CD4-positive, alpha-beta T cell treated with Interleukin-21 for 1 hour (primary cell): ENCODE results near the gene SRD5A3.
A peak's percentile ranks its signal among the peaks of the same experiment; 100 is the strongest.

ENCODE experiments used
- DNase-seq: peaks from one replicate; pipeline ENCODE4 v3.0.0-alpha.2; 2020

Gene SRD5A3

DNA sequence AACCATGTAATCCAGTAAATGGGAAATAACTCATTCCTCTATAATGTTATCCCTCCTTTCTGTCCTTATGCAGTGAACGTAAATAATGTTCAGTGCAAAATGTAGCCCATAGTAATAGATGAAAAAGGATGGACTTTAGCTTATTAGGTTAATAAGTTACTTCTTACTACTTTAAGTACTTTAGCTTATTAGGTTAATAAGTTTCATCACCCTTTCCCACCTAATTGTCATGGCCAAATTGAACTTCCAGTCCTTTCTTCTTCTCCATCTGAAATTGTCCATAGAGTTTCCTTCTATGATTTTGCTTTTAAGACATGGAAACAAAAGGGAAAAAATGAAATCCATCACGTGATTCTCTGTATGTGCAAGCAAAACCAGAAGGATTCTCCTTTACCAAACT lies 34.5 kb downstream of the SRD5A3 start:
- DNase-seq: no peak

DNA sequence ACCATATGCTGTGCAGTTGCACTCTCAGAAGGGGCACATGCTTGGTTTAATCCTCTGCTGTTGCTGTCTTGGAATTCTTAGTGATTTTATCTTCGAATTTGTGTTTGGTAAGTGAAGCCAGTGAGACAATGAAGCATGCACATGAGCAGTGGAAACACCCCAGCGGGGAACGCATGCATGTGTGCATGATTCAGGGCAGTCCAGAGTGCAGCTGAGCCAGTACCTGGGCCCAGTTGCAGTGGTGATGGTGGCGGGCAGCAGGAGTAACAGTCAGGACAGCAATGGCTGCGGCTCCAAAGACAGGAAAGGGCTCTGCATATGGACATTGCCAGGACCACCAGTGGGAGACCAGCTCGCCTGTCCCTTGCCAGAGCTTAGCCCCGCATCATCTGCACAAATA lies 35.5 kb downstream of the SRD5A3 start:
- no peak for DNase-seq

GRCh38 chr4:55382488-55383003 lies 36.5 kb downstream of the SRD5A3 start:
- no peak for DNase-seq

DNA sequence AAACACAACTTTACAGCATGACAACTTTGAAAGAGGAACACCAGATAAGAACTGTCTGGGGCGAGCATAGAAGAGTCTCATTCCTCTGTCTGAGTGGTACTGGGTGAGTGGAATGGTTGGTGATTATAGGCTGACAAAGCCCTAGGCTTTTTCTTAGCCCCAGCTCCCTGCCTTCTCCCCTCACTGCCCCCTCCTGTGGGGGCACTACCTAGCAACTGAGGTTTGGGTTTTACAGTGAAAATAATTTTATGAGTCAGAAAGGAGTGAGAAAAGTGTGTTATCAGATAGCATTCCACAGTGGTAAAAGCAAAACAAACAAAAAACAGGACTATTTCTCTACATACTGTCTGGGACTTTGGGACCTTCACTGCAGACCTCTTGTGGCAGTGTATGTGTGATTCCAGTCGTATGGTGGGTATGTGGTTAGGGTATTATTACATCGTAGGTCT lies 39.2 kb downstream of the SRD5A3 start:
- DNase-seq: no peak

GRCh38 chr4:55386073-55386472 lies 40.0 kb downstream of the SRD5A3 start:
- peak; percentile 37 for DNase-seq

DNA sequence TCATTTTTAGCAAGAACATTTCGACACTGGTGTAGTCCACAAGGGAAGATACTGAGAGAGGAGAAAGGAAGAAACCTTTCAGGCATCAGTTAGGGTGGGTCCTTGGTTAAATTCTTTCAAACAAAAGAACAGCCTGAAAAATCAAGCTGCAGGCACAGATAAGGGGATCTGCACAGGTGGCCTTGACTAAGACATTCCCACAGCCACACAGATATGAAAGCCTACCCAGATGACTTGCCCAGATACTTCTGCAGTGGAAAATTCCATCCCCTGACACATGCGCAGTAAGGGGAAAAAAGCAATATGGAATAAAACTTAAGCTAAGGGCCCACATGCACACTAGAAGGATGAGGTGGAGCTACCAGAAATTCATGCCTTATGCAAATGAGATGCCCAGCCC lies 40.8 kb downstream of the SRD5A3 start:
- DNase-seq: no peak

GRCh38 chr4:55393461-55394320 lies 47.6 kb downstream of the SRD5A3 start:
- DNase-seq: no peak

DNA sequence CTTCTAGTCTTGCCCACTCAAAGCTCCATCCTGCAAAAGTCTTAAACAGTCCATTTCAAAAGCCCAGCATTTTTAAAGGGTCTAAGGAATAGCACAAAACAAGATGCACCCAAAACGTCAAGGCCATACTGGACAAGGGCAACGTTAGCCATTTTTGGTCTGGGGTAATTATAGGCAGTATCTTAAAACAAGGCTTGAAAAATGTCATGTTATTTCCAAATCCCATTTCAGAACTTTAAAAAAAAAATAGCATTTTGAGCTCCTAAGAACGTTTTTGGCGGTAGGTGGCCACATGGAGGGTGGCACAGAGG lies 49.1 kb downstream of the SRD5A3 start:
- DNase-seq: no peak

DNA sequence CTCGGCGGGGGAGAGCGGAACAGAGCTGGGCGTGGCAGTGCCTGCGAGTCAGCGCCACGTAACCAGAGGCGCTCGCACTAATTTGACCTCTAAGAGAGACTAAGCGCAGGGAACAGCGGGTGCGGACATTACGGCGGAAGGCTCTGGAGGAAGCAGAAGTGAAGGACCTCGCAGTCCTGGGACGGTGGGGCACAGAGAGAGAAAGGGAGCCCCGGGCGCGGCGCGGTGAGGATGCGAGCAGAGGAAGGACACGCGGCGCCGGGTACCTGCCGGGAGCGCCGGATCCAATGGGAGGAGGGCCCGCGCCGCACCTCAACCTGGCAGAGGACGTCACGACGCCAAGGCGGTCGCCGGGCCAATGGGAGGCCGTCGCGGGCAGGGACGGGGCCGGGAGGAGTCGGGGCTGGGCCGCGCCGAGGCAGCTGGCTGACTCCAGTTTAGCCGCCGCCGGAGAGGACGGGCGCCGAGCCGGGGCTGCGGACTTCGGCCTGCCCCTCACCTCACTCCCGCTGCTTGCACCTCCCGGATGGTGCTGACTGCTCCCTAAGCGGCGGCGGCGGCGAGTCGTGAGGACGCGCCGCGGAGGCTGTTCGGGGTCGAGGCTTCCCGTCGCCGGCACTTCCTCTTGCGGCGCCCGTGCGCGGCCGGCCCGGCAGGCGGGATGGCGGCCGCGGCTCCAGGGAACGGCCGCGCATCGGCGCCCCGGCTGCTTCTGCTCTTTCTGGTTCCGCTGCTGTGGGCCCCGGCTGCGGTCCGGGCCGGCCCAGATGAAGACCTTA lies 49.7 kb downstream of the SRD5A3 start, which contains the start of gene TMEM165:
TSS of gene TMEM165 (plus strand) at position 429 of the 779 bp plus-strand sequence. CDS start at position 662, 233 bp downstream.
- peak; percentile 88 for DNase-seq

- no peak for DNase-seq
Observed at GRCh38 chr4:55396308-55397125, 50.5 kb downstream of the SRD5A3 start.

GRCh38 chr4:55397126-55397436 lies 51.0 kb downstream of the SRD5A3 start:
- no peak for DNase-seq

DNA sequence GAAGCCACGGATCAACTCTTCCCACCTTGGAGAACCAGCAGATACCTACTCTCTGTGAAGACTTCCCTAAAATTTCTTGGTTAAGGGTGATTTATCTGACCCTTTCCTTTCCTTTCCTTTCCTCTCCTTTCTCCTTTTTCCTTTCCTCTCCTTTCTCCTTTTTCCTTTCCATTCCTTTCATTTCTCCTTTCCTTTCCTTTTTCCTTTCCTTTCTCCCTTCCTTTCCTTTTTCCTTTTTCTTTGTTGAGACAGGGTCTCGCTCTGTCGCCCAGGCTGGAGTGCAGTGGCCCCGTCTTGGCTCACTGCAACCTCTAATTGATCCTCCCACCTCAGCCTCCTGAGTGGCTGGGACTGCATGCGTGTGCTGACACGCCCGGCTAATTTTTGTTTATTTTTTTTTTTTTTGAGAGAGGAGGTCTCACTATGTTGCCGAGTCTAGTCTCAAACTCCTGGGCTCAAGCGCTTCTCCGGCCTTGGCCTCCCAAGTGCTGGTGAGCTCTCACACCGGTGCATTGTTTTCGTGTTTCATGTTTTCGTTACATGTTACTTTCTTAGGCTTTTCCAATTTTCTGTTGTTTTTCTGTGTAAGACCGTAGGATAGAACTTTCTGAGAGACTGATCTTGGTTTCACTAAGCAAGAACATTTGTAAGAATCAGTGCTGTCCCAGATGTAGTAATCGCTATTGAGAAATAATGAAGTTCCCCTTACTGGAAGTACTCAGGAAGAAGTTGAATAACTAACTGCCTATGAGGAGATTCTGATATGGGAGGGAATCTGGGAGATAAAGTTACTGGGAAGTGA lies 51.7 kb downstream of the SRD5A3 start:
- DNase-seq: no peak

- no peak for DNase-seq
Observed at GRCh38 chr4:55398461-55398860, 52.4 kb downstream of the SRD5A3 start.

- no peak for DNase-seq
Observed at GRCh38 chr4:55398966-55399365, 52.9 kb downstream of the SRD5A3 start.

DNA sequence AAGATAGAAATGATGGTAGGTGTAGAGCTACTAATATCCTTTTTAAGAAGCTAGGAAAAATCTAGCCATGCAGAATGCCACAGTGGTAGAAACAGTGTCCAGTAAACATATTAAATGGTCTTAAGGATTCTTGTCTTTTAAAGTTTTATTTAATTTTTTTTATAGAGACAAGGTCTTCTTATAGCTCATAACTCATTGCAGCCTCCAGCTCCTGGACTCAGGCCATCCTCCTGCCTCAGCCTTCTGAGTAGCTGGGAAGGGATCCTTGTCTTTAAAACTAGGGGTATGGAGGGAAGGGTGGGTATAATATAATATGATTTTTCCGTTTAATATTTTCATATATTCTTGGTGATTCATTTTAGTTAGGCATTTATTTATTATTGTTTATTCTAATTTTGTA lies 53.5 kb downstream of the SRD5A3 start:
- DNase-seq: no peak

DNA sequence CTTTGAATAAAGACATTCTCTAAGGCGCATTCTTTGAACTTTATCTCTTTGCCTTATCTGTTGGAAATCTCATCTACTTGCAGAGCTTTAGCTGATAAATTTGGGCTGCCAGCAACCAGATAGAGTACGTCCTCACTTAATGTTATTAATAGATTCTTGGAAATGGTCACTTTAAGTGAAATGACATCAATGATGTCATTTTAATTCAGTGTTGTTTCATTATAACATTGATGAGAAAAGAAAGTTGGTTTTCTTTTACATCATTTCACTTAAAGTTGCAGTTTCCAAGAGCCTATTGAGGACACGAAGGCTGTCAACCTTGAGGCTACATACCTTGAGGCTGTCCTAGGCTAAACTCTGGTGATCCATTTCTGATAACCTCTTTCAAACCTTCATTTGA lies 59.0 kb downstream of the SRD5A3 start:
- DNase-seq: no peak

DNA sequence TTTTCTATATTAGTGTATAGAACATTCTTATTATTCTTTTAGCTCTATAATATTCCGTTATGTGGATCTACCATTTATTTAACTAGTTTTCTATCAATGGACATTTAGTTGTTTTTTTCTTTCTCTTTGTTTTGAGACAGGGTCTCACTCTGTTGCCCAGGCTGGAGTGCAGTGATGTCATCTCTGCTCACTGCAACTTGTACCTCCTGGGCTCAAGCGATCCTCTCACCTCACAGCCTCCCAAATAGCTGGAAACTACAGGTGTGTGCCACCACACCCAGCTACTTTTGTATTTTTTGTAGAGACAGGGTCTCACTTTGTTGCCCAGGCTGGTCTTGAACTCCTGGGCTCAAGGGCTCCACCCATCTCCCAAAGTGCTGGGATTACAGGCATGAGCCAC lies 60.5 kb downstream of the SRD5A3 start:
- no peak for DNase-seq

GRCh38 chr4:55407119-55407518 lies 61.1 kb downstream of the SRD5A3 start:
- DNase-seq: no peak

DNA sequence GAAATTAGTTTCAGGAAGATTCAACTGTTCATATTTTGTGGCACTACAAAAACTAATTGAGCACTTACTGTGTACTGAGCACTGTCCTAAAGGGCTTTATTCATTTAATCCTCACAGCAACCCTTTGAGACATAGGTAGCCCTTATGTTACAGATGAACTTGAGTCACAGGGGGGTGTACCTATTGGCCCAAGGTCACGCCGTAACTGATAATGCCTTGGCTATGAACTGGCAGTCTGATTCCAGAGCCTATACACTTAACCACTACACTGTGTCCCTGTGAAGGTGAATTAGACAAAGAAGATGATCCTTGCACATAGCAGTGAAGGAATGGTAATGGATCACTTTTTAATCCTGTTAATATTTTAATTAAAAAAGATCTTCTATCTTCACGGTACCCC lies 61.7 kb downstream of the SRD5A3 start:
- DNase-seq: no peak

GRCh38 chr4:55409468-55410171 lies 63.6 kb downstream of the SRD5A3 start:
- DNase-seq: no peak

- DNase-seq: no peak
Observed at GRCh38 chr4:55410431-55410830, 64.4 kb downstream of the SRD5A3 start.

- DNase-seq: no peak
Observed at GRCh38 chr4:55411621-55412020, 65.6 kb downstream of the SRD5A3 start.
